ENCODE data around the gene GTF3C1. TPM values are rescaled to one million over a fixed set of nuclear protein-coding genes. Genes with fewer than 3 reads are reported as not detected.

Gene GTF3C1
- total RNA-seq, 1 donor from 2014 or later: 98.7 TPM

GRCh38 chr16:27413956-27414355 lies 135.8 kb downstream of the GTF3C1 start:
- H3K4me1 Mint-ChIP-seq (ENCODE audit: unreplicated experiment): no peaks in the 10 kb centered on the region
- H3K27me3 Mint-ChIP-seq (ENCODE audit: unreplicated experiment): no peaks in the 10 kb centered on the region
- H3K9me3 Mint-ChIP-seq (ENCODE audit: unreplicated experiment): no peaks in the 10 kb centered on the region
- H3K27ac Mint-ChIP-seq (ENCODE audit: unreplicated experiment): no peak overlapping the region
- TF ChIP-seq, protein P1, sequence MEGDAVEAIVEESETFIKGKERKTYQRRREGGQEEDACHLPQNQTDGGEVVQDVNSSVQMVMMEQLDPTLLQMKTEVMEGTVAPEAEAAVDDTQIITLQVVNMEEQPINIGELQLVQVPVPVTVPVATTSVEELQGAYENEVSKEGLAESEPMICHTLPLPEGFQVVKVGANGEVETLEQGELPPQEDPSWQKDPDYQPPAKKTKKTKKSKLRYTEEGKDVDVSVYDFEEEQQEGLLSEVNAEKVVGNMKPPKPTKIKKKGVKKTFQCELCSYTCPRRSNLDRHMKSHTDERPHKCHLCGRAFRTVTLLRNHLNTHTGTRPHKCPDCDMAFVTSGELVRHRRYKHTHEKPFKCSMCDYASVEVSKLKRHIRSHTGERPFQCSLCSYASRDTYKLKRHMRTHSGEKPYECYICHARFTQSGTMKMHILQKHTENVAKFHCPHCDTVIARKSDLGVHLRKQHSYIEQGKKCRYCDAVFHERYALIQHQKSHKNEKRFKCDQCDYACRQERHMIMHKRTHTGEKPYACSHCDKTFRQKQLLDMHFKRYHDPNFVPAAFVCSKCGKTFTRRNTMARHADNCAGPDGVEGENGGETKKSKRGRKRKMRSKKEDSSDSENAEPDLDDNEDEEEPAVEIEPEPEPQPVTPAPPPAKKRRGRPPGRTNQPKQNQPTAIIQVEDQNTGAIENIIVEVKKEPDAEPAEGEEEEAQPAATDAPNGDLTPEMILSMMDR (IDR thresholded peaks at IDR 0.05; ENCODE audit: unreplicated experiment): no peak
- H3K4me3 Mint-ChIP-seq (ENCODE audit: unreplicated experiment): no peak overlapping the region
- no peak for DNase-seq (ENCODE audit: low spot score)
- no peaks in the 10 kb centered on the region for H3K36me3 Mint-ChIP-seq (ENCODE audit: low read depth, unreplicated experiment)

DNA sequence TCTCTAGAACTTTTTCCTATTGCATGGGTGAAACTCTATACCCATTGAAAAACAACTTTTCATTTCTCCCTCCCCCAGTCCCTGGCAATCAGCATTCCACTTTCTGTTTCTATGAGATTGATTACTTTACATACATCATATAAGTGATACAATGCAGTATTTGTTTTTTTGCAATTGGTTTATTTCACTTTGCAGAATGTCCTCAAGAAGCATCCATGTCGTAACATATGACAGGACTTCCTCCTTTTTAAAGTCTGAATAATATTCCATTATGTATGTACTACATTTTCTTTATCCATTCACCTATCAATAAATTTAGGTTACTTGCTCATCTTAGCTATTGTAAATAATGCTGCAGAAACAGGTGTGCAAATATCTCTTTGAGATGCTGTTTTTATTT lies 139.0 kb downstream of the GTF3C1 start:
- no peaks in the 10 kb centered on the region for H3K27me3 Mint-ChIP-seq (ENCODE audit: unreplicated experiment)
- H3K27ac Mint-ChIP-seq (ENCODE audit: unreplicated experiment): no peak overlapping the region
- no peaks in the 10 kb centered on the region for H3K4me1 Mint-ChIP-seq (ENCODE audit: unreplicated experiment)
- H3K4me3 Mint-ChIP-seq (ENCODE audit: unreplicated experiment): no peak overlapping the region
- no peak for DNase-seq (ENCODE audit: low spot score)
- no peaks in the 10 kb centered on the region for H3K36me3 Mint-ChIP-seq (ENCODE audit: low read depth, unreplicated experiment)
- no peaks in the 10 kb centered on the region for H3K9me3 Mint-ChIP-seq (ENCODE audit: unreplicated experiment)
- TF ChIP-seq, protein P1 (IDR thresholded peaks at IDR 0.05; ENCODE audit: unreplicated experiment): no peak

Other genes with a start within 250 kb of the GTF3C1 start
- gene IL4R, start 235.9 kb downstream of the GTF3C1 start, total RNA-seq (ENCODE audit: unreplicated experiment): 45.7 TPM
- not detected for gene IL21R, start 147.7 kb downstream of the GTF3C1 start, total RNA-seq (ENCODE audit: unreplicated experiment)
- gene KATNIP, start 231 bp upstream of the GTF3C1 start, total RNA-seq (ENCODE audit: unreplicated experiment): 26.2 TPM

All from endothelial cell (in vitro differentiated cells).